ENCODE data around the gene ELOVL2.

Gene ELOVL2

DNA sequence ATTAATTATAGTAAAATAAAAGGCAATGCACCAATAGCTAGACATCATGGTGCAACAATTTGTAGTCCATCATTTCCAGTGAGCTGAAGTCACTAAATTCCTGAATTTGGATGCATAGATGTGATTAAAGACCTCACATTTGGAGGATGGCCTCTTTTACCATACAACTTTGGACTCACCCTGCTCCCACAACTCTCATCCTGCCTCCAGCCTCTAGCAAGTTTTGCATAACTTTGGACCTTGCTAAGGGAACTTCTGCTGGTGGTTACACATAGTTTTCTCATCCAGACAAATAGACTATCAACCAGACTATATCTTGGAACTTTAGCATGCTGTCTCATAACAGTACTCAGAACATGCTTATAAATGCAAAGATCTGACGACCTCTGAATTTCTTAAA lies 12.8 kb upstream of the ELOVL2 start:
- DNase-seq (ENCODE audit: low read depth in 2 of 2): no peak

DNA sequence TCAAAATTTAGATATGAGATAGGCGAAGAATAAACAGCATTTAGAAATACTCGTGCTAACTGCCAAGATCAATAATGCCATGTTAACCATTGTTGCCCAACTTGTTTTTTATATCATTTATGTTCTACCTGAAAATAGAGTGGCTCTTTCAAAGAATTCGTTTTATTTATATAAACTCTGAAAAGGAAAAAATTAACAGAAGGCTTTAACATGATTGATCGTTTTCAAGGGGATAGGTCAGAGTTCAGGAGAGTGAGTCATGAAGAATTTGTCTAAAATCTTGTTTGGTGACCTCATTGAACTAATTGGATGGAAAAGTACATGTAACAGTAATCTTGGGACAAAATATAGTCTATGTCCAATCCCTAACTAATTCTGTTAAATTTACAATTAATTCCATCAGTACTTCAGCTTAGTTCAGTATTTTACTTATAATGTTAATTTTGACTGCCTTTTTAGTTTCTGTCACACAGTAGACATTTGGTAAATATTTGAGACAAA lies 11.1 kb upstream of the ELOVL2 start:
- DNase-seq (ENCODE audit: low read depth in 2 of 2): no peak

- no peak for DNase-seq (ENCODE audit: low read depth in 2 of 2)
Measured at GRCh38 chr6:11054722-11055121, 10.6 kb upstream of the ELOVL2 start.

GRCh38 chr6:11053307-11053706 lies 9.2 kb upstream of the ELOVL2 start:
- DNase-seq (ENCODE audit: low read depth in 2 of 2): no peak

DNA sequence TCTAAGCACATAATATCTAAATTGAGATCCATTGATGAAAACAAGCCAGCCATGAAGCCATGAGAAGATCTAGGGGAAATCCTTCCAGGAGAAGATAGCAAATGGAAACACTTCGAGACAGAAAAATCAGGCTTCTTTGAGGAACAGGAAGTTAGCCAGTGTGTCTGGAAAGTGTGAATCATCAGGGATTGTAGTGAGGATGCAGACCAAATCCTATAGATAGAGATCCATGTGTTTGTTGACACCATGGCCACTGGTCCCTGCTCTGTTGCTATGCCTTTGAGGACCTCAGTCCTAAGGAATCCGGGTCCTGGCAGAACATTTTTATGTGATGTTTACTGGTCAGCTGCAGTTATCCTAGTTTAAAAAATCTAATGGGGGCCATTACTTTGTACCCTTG lies 6.6 kb upstream of the ELOVL2 start:
- DNase-seq (ENCODE audit: low read depth in 2 of 2): no peak

GRCh38 chr6:11044712-11045167 lies 635 bp upstream of the ELOVL2 start:
- no peak for DNase-seq (ENCODE audit: low read depth in 2 of 2)

GRCh38 chr6:11043378-11043960 lies 636 bp downstream of the ELOVL2 start:
- no peak for DNase-seq (ENCODE audit: low read depth in 2 of 2)

DNA sequence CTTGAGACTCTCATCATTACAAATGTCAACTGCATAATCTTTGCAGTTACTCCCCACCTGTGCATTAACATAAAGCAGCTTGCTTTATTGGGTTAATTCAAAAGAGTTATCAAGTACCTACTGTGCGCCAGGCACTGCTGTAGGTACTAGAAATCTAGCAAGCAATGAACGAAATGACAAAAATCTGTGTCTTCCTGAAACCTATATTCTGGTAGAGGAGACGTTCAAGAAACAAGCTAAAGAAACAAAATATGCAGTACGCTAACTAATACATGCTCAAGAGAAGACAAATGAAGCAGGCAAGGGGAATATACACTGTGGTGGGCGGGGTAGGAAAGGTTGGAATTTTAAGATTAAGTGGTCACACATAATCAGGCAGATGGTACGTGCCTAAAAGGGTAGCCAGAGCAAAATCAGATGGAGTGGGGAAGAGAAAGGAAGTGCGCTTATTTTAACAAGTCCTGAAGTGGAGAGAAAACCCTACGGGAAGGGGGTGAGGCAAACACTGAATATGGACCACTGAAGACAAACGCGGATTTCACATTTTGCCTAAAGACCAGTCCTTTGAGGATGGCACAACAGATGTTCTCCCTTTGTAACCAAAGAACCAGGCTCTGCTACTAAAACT lies 1.2 kb downstream of the ELOVL2 start:
- no peak for DNase-seq (ENCODE audit: low read depth in 2 of 2)

- DNase-seq (ENCODE audit: low read depth in 2 of 2): no peak
Measured at GRCh38 chr6:11042025-11042749, 1.9 kb downstream of the ELOVL2 start.

- DNase-seq (ENCODE audit: low read depth in 2 of 2): no peak
Measured at GRCh38 chr6:11040134-11040533, 4.0 kb downstream of the ELOVL2 start.

GRCh38 chr6:11039040-11039439 lies 5.1 kb downstream of the ELOVL2 start:
- DNase-seq (ENCODE audit: low read depth in 2 of 2): no peak

DNA sequence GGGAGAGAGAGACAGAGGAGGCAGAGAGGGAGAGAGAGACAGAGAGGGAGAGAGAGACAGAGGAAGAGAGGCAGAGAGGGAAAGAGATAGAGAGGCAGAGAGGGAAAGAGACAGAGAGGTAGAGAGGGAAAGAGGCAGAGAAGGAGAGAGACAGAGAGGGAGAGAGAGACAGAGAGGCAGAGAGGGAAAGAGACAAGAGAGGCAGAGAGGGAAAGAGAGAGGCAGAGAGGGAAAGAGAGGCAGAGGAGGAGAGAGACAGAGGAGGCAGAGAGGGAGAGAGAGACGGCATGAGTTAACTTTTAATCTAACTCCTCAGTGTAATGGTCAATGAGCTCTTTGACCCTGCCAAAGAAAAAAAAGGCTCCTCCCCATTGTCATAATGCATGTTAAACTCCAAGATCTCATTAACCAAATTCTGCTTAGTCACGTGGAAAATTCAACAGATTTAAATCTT lies 7.1 kb downstream of the ELOVL2 start:
- no peak for DNase-seq (ENCODE audit: low read depth in 2 of 2)

- DNase-seq (ENCODE audit: low read depth in 2 of 2): no peak
Measured at GRCh38 chr6:11036351-11036740, 7.8 kb downstream of the ELOVL2 start.

DNA sequence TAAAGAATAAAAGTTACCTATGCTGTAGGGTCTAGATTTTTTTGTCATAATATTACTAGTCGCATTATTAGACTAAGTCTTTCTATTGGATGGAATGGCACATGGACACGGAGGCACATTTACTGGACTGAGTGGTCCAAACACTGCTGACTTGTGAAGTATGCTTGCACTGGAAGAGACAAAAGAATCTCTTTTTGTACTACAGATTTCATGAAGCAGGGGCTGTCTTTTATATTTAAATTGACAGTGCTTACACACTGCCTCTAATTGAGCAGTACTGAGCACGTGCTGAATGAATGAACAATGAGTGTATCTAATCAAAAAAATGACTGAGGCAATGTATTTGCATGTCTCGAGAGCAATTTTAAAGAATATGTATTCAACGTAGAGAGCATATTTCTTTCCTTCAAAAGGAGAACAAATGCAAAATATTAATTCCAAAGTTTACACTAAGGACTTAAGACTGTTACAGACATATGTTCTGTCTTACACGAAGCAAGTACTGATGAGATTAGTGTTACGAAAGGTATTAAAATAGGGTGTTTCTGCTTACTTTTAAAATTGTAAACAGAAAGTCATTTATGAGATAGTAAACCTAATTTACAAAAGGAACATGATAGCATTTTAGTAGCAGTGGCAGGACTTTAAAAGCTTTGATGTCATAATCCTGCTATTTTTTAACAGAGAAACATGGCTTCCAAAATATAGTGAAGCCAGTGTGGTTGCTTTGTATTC lies 8.3 kb downstream of the ELOVL2 start:
- DNase-seq (ENCODE audit: low read depth in 2 of 2): no peak

DNA sequence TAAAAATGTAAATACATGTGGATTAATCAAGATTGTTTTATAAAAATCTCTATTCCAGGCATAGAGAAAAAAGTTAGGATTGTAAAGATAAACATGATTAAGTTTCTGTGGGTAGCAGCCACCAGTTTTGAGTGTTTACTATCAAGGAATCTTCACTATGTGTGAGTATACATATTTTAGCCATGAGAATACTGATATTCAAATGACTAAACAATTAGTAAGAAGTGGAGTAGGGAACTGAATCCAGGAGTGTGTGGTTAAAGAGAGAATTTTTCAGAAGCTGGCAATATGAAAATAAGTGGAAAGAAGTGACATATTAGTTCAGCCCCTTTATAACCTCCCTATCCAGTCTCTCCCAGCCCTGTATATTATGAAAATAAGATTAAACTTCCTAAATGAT lies 10.3 kb downstream of the ELOVL2 start:
- DNase-seq (ENCODE audit: low read depth in 2 of 2): no peak

- DNase-seq (ENCODE audit: low read depth in 2 of 2): no peak
Measured at GRCh38 chr6:11030904-11031303, 13.2 kb downstream of the ELOVL2 start.

DNA sequence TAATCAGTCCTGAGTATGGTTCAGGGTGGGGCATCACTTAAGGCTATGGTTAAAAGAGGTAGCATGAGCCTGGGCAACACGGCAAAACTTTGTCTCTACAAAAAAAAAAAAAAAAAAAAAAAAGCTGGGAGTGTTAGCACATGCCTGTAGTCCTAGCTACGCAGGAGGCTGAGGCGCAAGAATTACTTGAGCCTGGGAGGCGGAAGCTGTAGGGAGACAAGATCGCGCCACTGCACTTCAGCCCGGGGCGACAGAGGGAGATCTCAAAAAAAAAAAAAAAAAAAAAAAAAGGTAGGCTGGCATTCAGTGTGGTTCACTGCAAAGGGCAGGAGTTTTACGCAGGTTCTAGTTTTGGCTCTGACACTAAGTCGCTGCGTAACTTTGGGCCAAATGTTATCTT lies 15.1 kb downstream of the ELOVL2 start:
- DNase-seq (ENCODE audit: low read depth in 2 of 2): no peak

- DNase-seq (ENCODE audit: low read depth in 2 of 2): no peak
Measured at GRCh38 chr6:11027565-11028110, 16.5 kb downstream of the ELOVL2 start.

DNA sequence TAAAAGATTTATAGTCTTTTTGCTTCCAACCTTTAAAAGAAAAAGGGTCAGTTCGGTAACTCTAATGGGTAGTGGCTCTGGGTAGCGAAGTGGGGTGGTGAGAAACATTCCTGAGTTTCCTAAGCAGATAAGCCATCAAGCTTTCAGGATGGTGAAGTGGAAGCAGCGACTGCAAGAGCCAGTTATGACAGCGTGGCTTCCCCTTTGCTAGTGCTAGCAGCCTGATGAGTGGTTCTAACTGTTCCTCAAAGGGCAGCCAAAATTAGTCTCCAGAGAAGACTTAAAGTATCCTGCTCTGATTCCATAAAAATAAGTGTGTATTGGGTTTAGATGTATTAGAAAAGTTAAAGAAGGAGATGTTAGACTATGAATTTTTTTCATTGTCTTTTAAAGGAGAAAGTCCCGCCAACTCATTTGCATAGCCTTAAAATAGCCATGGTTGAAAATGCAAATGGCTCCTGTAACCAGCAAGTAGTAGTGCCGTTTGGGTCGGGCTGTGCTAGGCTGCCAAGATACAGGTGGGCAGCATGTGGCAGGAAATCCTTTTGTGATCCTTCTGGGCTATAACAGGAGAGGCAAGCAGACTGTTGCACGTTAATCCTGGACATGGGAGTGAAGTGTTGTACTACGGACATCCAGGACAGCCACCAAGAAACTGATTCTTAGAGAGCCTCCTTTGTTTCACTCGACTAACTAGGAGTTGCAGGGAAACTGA lies 18.0 kb downstream of the ELOVL2 start:
- no peak for DNase-seq (ENCODE audit: low read depth in 2 of 2)

- no peak for DNase-seq (ENCODE audit: low read depth in 2 of 2)
Measured at GRCh38 chr6:11025130-11025529, 19.0 kb downstream of the ELOVL2 start.

DNA sequence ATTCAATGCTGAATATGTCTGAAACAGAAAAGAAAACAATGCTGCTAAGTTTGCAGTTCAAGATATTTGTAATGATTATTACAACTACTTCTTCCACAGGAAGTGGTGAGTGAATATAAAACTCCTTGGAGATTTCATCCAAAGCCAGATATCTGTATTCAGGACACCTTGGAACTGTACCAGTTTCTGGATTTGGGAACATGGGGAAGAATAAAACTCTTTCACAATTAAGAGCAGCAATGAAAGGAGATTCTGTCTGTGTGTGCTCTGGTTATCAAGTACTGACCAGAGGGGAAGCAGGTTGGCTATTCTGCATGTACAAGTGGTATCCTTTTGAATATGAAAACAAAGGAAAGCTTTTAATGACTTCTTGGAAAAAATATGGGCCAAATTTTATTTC lies 21.1 kb downstream of the ELOVL2 start:
- no peak for DNase-seq (ENCODE audit: low read depth in 2 of 2)

Data from activated CD4-positive, alpha-beta T cell treated with anti-CD3 and anti-CD28 coated beads for 24 hours (primary cell).